SJSA1 (cell line): Measurements from ENCODE around the gene KRT84. TPM values are rescaled to one million over a fixed set of nuclear protein-coding genes. Genes with fewer than 3 reads are reported as not detected.

Experiments
- DNase-seq, 2 experiments: peaks; one replicate each; pipeline ENCODE4 v3.0.0-alpha.2; 2015 to 2020; ENCODE audit warnings: low spot score in 2 of 2, low read depth in 1 of 2
- H3K27ac ChIP-seq: fragments of 250-450 bp; sonication (Bioruptor Pico); 2 replicates; pipeline ENCODE4 v1.5.1; 2020; ENCODE audit warnings: mild to moderate bottlenecking, moderate library complexity
- H3K27me3 ChIP-seq: fragments of 250-450 bp; sonication (Bioruptor Pico); replicated peaks from 2 replicates; pipeline ENCODE4 v1.5.1; 2020; ENCODE audit warnings: mild to moderate bottlenecking, moderate library complexity
- H3K36me3 ChIP-seq: fragments of 250-450 bp; sonication (Bioruptor Pico); 2 replicates; pipeline ENCODE4 v1.5.1; 2020; ENCODE audit warnings: mild to moderate bottlenecking
- H3K4me1 ChIP-seq: fragments of 250-450 bp; sonication (Bioruptor Pico); replicated peaks from 2 replicates; pipeline ENCODE4 v1.6.1; 2021; ENCODE audit warnings: mild to moderate bottlenecking
- H3K4me3 ChIP-seq: fragments of 250-450 bp; sonication (Bioruptor Pico); 2 replicates; pipeline ENCODE4 v1.5.1; 2020; ENCODE audit warnings: mild to moderate bottlenecking
- H3K9me3 ChIP-seq: fragments of 250-450 bp; sonication (Bioruptor Pico); replicated peaks from 2 replicates; pipeline ENCODE4 v1.5.1; 2020; ENCODE audit warnings: mild to moderate bottlenecking
- total RNA-seq: library from RNA; depleted of rRNA; stranded (reverse); fragments of >200 nt; shearing (Covaris generic); gene quantifications from 2 replicates; pipeline ENCODE4 v1.2.3, GENCODE V29; 2014

KRT84 gene
- total RNA-seq, 1 experiment from 2014 or later, result not detected

GRCh38 chr12:52402873-52403540 is 17.6 kb upstream of the KRT84 start:
- H3K9me3 ChIP-seq, result no peaks in the 10 kb centered on the region
- no peak for DNase-seq
- no peak overlapping the region for H3K27ac ChIP-seq
- no peak overlapping the region for H3K4me3 ChIP-seq
- no peaks in the 10 kb centered on the region for H3K36me3 ChIP-seq
- H3K4me1 ChIP-seq, result no peaks in the 10 kb centered on the region
- H3K27me3 ChIP-seq, result peaks cover 7% of the 10 kb centered on the region; the same call in 1 of the 2 replicates

GRCh38 chr12:52402377-52402776 is 16.9 kb upstream of the KRT84 start:
- peaks cover 7% of the 10 kb centered on the region; the same call in 1 of the 2 replicates for H3K27me3 ChIP-seq

DNA sequence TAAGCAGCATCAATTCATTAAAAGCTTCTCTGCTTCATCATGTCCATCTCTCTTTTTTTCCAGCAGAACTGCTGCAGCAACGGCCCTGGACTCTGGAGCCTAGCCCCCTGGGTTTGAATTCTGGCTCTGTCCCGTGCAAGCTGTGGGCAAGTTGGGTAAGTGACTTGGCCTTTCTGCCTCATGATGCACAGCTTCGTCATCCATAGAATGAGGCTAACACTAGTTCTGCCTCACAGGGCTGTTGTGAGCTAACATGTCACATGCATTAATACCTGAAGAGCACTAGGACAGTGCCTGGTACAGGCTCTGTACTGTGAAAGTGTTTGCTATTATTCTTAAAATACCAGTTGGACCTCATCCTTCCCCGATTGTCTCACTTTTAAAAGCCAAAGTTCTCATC is 16.5 kb upstream of the KRT84 start:
- DNase-seq, result no peak
- Histone ChIP-seq H3K9me3 (no peaks in the 10 kb centered on the region), H3K27ac (no peak overlapping the region), H3K4me1 (no peaks in the 10 kb centered on the region), H3K27me3 (peaks cover 4% of the 10 kb centered on the region; the same call in 1 of the 2 replicates), H3K4me3 (no peak overlapping the region), H3K36me3 (no peaks in the 10 kb centered on the region)

More at GRCh38 chr12:52402377-52402776, 16.9 kb upstream of the KRT84 start:
- no peaks in the 10 kb centered on the region for H3K4me1 ChIP-seq
- H3K27ac ChIP-seq, result no peak overlapping the region
- DNase-seq, result no peak
- no peak overlapping the region for H3K4me3 ChIP-seq
- no peaks in the 10 kb centered on the region for H3K9me3 ChIP-seq
- H3K36me3 ChIP-seq, result no peaks in the 10 kb centered on the region

- no peak for DNase-seq
- no peaks in the 10 kb centered on the region for H3K36me3 ChIP-seq
- no peaks in the 10 kb centered on the region for H3K9me3 ChIP-seq
- H3K27me3 ChIP-seq, result peaks cover 4% of the 10 kb centered on the region; the same call in 1 of the 2 replicates
- no peak overlapping the region for H3K4me3 ChIP-seq
- H3K4me1 ChIP-seq, result no peaks in the 10 kb centered on the region
- no peak overlapping the region for H3K27ac ChIP-seq
These were observed 16.1 kb upstream of the KRT84 start for GRCh38 chr12:52401526-52401925.

DNA sequence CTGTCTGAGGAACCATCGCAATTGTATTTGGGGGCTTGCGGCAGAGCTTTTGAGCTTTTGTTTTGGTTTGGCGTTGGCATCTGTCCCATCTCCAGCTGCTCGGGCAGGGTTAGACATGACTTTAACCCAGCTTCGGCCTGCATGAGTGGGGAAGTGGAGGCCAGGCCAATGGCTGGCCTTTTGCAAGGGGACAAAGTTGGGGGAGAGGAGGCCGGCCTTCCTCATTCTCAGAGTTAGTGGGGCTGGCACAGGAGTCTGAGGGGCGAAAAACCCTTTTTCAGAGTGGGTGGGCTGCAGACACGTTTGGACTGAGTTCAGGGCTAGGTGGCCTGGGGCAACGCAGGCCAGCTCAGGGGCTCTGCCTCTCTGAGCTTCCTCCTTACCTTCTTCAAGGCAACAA is 15.5 kb upstream of the KRT84 start:
- Histone ChIP-seq H3K4me1 (no peaks in the 10 kb centered on the region), H3K9me3 (no peaks in the 10 kb centered on the region), H3K27ac (no peak overlapping the region), H3K4me3 (no peak overlapping the region), H3K27me3 (peaks cover 8% of the 10 kb centered on the region), H3K36me3 (no peaks in the 10 kb centered on the region)
- DNase-seq, result no peak

DNA sequence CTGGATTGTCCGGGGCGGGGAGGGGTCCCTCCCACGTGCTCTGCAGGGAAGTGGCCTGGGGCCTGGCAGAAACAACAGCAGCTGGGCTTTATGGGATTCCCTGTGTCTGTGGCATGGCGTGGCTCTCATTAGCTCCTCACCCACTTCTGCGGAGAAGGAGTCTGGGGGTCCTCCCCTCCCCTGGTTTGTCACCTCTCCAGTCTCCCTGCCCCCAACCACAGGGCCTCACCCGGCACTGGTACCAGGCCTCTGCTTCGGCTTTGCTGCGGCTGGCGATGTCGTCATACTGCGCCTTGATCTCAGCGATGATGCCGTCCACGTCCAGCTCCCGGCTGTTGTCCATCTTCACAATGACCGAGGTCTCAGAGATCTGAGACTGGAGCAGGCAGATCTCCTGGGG is 14.3 kb upstream of the KRT84 start:
- Histone ChIP-seq H3K9me3 (no peaks in the 10 kb centered on the region), H3K4me1 (no peaks in the 10 kb centered on the region), H3K36me3 (no peaks in the 10 kb centered on the region), H3K27me3 (peaks cover 4% of the 10 kb centered on the region), H3K4me3 (no peak overlapping the region), H3K27ac (no peak overlapping the region)
- DNase-seq, result no peak

GRCh38 chr12:52398176-52398575 is 12.7 kb upstream of the KRT84 start:
- no peak overlapping the region for H3K27ac ChIP-seq
- no peak overlapping the region for H3K4me3 ChIP-seq
- H3K9me3 ChIP-seq, result no peaks in the 10 kb centered on the region
- no peaks in the 10 kb centered on the region for H3K4me1 ChIP-seq
- DNase-seq, result no peak
- no peaks in the 10 kb centered on the region for H3K36me3 ChIP-seq
- peaks cover 4% of the 10 kb centered on the region for H3K27me3 ChIP-seq

DNA sequence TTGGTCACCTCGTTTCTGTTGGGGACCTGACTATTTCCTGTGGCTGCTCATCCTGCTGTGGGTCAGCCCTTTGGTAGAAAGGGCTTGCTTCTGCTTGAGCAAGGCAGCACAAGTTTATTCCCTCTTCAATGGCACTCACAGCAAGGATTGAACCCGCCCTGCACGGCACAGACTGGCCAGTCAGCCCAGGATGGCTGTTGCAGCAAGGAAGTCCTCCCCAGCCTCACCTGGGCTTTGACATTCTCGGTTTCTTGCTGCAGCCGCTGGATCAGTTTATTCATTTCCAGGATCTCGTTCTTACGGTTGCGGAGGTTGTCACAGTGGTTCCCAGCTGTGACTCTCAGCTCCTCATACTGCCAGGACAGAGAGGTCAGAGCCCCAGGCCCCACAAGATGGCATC is 11.2 kb upstream of the KRT84 start:
- no peak for DNase-seq
- H3K4me1 ChIP-seq, result no peaks in the 10 kb centered on the region
- no peaks in the 10 kb centered on the region for H3K9me3 ChIP-seq
- H3K27ac ChIP-seq, result no peak overlapping the region
- H3K4me3 ChIP-seq, result no peak overlapping the region
- no peaks in the 10 kb centered on the region for H3K36me3 ChIP-seq
- peaks cover 4% of the 10 kb centered on the region for H3K27me3 ChIP-seq

- Histone ChIP-seq H3K4me3 (no peak overlapping the region), H3K36me3 (no peaks in the 10 kb centered on the region), H3K27ac (no peak overlapping the region), H3K9me3 (no peaks in the 10 kb centered on the region), H3K27me3 (peaks cover 4% of the 10 kb centered on the region), H3K4me1 (no peaks in the 10 kb centered on the region)
- DNase-seq, result no peak
These were observed 10.4 kb upstream of the KRT84 start for GRCh38 chr12:52395761-52396434.

DNA sequence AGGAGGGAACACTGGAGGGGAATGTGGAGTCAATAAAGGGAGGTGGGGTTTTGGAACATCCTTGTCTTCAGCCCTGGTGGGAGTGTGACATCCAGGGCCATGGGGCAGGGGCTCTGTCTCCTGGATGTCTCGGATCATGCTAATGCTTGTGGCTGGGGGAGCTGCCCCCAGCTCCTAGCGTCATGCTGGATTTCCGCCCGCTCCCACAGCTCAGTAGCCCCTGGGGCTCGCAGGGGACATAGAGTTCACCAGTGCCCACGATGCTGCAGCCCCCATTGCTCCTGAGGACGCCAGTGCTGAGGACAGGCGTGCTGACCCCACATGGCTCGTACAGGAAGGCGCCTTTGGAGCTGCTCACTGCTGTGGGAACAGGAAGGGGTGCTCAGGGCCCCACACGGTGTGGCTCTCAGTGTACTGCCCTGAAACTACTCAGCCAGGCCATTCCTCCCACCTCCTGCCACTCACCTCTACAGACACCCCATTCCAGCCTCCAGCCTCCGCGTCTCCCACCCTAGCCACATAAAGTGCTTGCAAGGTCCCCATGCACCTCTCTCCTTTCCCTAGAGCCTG is 9.5 kb upstream of the KRT84 start:
- no peaks in the 10 kb centered on the region for H3K4me1 ChIP-seq
- no peak for DNase-seq
- H3K27ac ChIP-seq, result no peak overlapping the region
- H3K27me3 ChIP-seq, result peaks cover 4% of the 10 kb centered on the region
- H3K9me3 ChIP-seq, result no peaks in the 10 kb centered on the region
- H3K4me3 ChIP-seq, result no peak overlapping the region
- no peaks in the 10 kb centered on the region for H3K36me3 ChIP-seq

DNA sequence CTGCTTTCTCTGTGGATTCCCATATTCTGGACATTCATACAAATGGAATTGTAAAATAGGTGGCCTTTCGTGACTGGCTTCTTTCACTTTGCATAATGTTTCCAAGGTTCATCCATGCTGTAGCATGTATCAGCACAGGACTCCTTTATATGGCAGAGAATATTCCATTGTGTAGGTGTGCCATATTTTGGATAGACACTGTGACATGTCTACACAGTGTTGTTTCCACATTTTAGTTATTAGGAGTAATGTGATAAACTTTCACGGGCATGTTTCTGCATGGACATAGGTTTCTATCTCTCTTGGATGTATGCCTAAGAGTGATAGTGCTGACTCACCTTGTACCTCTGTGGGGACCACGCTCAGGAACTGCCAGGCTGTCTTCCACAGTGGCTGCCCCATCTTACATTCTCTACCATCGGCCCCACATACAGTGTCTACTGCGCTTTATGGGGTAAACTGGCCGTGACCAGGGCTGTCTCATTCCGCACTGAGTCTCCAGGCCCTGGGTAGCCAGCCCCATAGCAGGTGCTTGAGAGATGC is 7.1 kb upstream of the KRT84 start:
- Histone ChIP-seq H3K4me3 (no peak overlapping the region), H3K36me3 (no peaks in the 10 kb centered on the region), H3K9me3 (no peaks in the 10 kb centered on the region), H3K4me1 (no peaks in the 10 kb centered on the region), H3K27ac (no peak overlapping the region), H3K27me3 (peaks cover 22% of the 10 kb centered on the region)
- DNase-seq, result no peak

DNA sequence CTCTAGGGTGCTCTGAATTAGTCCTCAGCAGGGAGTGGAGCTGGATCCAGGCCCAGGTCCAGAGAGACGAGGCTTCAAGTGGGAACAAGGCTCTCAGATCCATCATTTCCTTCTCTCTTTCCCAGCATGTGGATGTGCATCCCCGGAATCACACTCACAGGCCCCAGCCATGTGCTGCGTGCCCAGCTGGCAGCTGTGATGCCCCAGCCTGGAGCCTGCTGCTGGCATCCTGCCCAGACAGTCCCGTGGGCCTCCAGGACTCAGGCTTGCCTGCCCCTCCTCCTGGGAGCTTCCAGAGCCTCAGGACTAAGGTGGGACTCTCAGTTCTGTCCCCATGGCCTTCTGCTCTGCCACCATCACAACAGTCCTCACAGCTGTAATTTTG is 6.2 kb upstream of the KRT84 start:
- no peak overlapping the region for H3K27ac ChIP-seq
- H3K4me1 ChIP-seq, result no peaks in the 10 kb centered on the region
- peaks cover 32% of the 10 kb centered on the region for H3K27me3 ChIP-seq
- H3K9me3 ChIP-seq, result no peaks in the 10 kb centered on the region
- H3K4me3 ChIP-seq, result no peak overlapping the region
- no peak for DNase-seq
- no peaks in the 10 kb centered on the region for H3K36me3 ChIP-seq

- H3K27me3 ChIP-seq, result peaks cover 29% of the 10 kb centered on the region
- no peaks in the 10 kb centered on the region for H3K36me3 ChIP-seq
- H3K4me1 ChIP-seq, result no peaks in the 10 kb centered on the region
- H3K4me3 ChIP-seq, result no peak overlapping the region
- H3K9me3 ChIP-seq, result no peaks in the 10 kb centered on the region
- DNase-seq, result peak in 1 of 2 experiments; percentile 12
- no peak overlapping the region for H3K27ac ChIP-seq
These were observed 5.5 kb upstream of the KRT84 start for GRCh38 chr12:52390739-52391617.
